ENCODE data around the gene CD82.

Gene CD82

GRCh38 chr11:44601471-44602370, 36.3 kb downstream of the CD82 start:
- no peaks in the 10 kb centered on the region for H3K9me3 ChIP-seq (ENCODE audit: control insufficient read depth, low read length)
- H2BK5ac ChIP-seq (ENCODE audit: low read depth, low read length, poor library complexity, severe bottlenecking), result no peak overlapping the region
- H3K9ac ChIP-seq (ENCODE audit: low read length), result no peak overlapping the region
- 90% methylated on average over 12 of the region's 14 CpGs for WGBS
- no peak overlapping the region for H2AFZ ChIP-seq (ENCODE audit: low read depth, low read length)
- no peak overlapping the region for H3K4me3 ChIP-seq (ENCODE audit: insufficient read depth in 1 of 2, low read depth in 1 of 2, low read length in 2 of 2)
- no peak overlapping the region for H3K4ac ChIP-seq (ENCODE audit: low read depth in 1 of 2, low read length in 2 of 2)
- H3K23ac ChIP-seq (ENCODE audit: low read length in 2 of 2), result no peak overlapping the region
- no peak for DNase-seq
- peaks cover 58% of the 10 kb centered on the region for H3K79me1 ChIP-seq (replicated peaks; ENCODE audit: low read length, poor library complexity, severe bottlenecking)
- no peak overlapping the region for H2BK15ac ChIP-seq (ENCODE audit: low read depth, poor library complexity, severe bottlenecking)
- no peak overlapping the region for H3K4me2 ChIP-seq (ENCODE audit: low read length, poor library complexity, severe bottlenecking)
- no peak overlapping the region for H2BK120ac ChIP-seq (ENCODE audit: low read depth, low read length)
- H3K27me3 ChIP-seq (ENCODE audit: control insufficient read depth in 1 of 2, insufficient read depth in 1 of 2, low read length in 2 of 2), result no peaks in the 10 kb centered on the region
- H3K14ac ChIP-seq (ENCODE audit: low read length in 2 of 2), result no peak overlapping the region
- H3K4me1 ChIP-seq (ENCODE audit: control insufficient read depth, insufficient read depth, low read depth, low read length), result peaks cover 32% of the 10 kb centered on the region
- H4K91ac ChIP-seq (ENCODE audit: low read length), result no peak overlapping the region
- H2BK12ac ChIP-seq (ENCODE audit: low read length in 2 of 2), result no peak overlapping the region
- no peak overlapping the region for H2AK5ac ChIP-seq (ENCODE audit: low read length, severe bottlenecking)
- no peak overlapping the region for H3K27ac ChIP-seq (ENCODE audit: low read length, poor library complexity, severe bottlenecking)
- peak overlapping the region; percentile 28 for H4K8ac ChIP-seq (ENCODE audit: low read length)
- H3K36me3 ChIP-seq (ENCODE audit: control insufficient read depth in 1 of 2, insufficient read depth in 2 of 2, low read depth in 1 of 2, low read length in 2 of 2), result peaks cover 11 to 88% of the 10 kb centered on the region in 2 experiments
- peak overlapping the region in 1 of 2 experiments; percentile 34 for H3K18ac ChIP-seq (ENCODE audit: low read depth in 1 of 2, low read length in 2 of 2)

- H2BK15ac ChIP-seq (ENCODE audit: low read depth, poor library complexity, severe bottlenecking), result no peak overlapping the region
- no peak overlapping the region for H2AFZ ChIP-seq (ENCODE audit: low read depth, low read length)
- no peak overlapping the region for H3K9ac ChIP-seq (ENCODE audit: low read length)
- no peak overlapping the region for H2BK120ac ChIP-seq (ENCODE audit: low read depth, low read length)
- H3K23ac ChIP-seq (ENCODE audit: low read length in 2 of 2), result no peak overlapping the region
- DNase-seq, result no peak
- H3K27ac ChIP-seq (ENCODE audit: low read length, poor library complexity, severe bottlenecking), result no peak overlapping the region
- H3K36me3 ChIP-seq (ENCODE audit: control insufficient read depth in 1 of 2, insufficient read depth in 2 of 2, low read depth in 1 of 2, low read length in 2 of 2), result peaks cover 12 to 82% of the 10 kb centered on the region in 2 experiments
- no peak overlapping the region for H4K8ac ChIP-seq (ENCODE audit: low read length)
- no peak overlapping the region for H3K4me3 ChIP-seq (ENCODE audit: insufficient read depth in 1 of 2, low read depth in 1 of 2, low read length in 2 of 2)
- no peak overlapping the region for H2BK12ac ChIP-seq (ENCODE audit: low read length in 2 of 2)
- no peak overlapping the region for H3K14ac ChIP-seq (ENCODE audit: low read length in 2 of 2)
- H4K91ac ChIP-seq (ENCODE audit: low read length), result no peak overlapping the region
- no peak overlapping the region for H3K4me2 ChIP-seq (ENCODE audit: low read length, poor library complexity, severe bottlenecking)
- peaks cover 32% of the 10 kb centered on the region for H3K4me1 ChIP-seq (ENCODE audit: control insufficient read depth, insufficient read depth, low read depth, low read length)
- no peak overlapping the region for H2BK5ac ChIP-seq (ENCODE audit: low read depth, low read length, poor library complexity, severe bottlenecking)
- H3K79me1 ChIP-seq (replicated peaks; ENCODE audit: low read length, poor library complexity, severe bottlenecking), result peaks cover 48% of the 10 kb centered on the region
- no peak overlapping the region for H3K18ac ChIP-seq (ENCODE audit: low read depth in 1 of 2, low read length in 2 of 2)
- no peak overlapping the region for H3K4ac ChIP-seq (ENCODE audit: low read depth in 1 of 2, low read length in 2 of 2)
- 84% methylated on average over 6 of the region's 6 CpGs for WGBS
- no peak overlapping the region for H2AK5ac ChIP-seq (ENCODE audit: low read length, severe bottlenecking)
- H3K27me3 ChIP-seq (ENCODE audit: control insufficient read depth in 1 of 2, insufficient read depth in 1 of 2, low read length in 2 of 2), result no peaks in the 10 kb centered on the region
- no peaks in the 10 kb centered on the region for H3K9me3 ChIP-seq (ENCODE audit: control insufficient read depth, low read length)
Observed at GRCh38 chr11:44602891-44603310, 37.4 kb downstream of the CD82 start.

GRCh38 chr11:44604171-44604581, 38.7 kb downstream of the CD82 start:
- Histone ChIP-seq H3K18ac (ENCODE audit: low read depth in 1 of 2, low read length in 2 of 2) (no peak overlapping the region), H3K79me1 (replicated peaks; ENCODE audit: low read length, poor library complexity, severe bottlenecking) (peaks cover 45% of the 10 kb centered on the region), H3K4me2 (ENCODE audit: low read length, poor library complexity, severe bottlenecking) (no peak overlapping the region), H3K36me3 (ENCODE audit: control insufficient read depth in 1 of 2, insufficient read depth in 2 of 2, low read depth in 1 of 2, low read length in 2 of 2) (peaks cover 12 to 84% of the 10 kb centered on the region in 2 experiments), H3K4me1 (ENCODE audit: control insufficient read depth, insufficient read depth, low read depth, low read length) (peaks cover 38% of the 10 kb centered on the region), H2AK5ac (ENCODE audit: low read length, severe bottlenecking) (no peak overlapping the region), H3K9ac (ENCODE audit: low read length) (no peak overlapping the region), H3K27ac (ENCODE audit: low read length, poor library complexity, severe bottlenecking) (no peak overlapping the region), H3K23ac (ENCODE audit: low read length in 2 of 2) (no peak overlapping the region), H3K4ac (ENCODE audit: low read depth in 1 of 2, low read length in 2 of 2) (no peak overlapping the region), H2BK12ac (ENCODE audit: low read length in 2 of 2) (no peak overlapping the region), H3K4me3 (ENCODE audit: insufficient read depth in 1 of 2, low read depth in 1 of 2, low read length in 2 of 2) (no peak overlapping the region), H2AFZ (ENCODE audit: low read depth, low read length) (no peak overlapping the region), H4K91ac (ENCODE audit: low read length) (no peak overlapping the region), H3K27me3 (ENCODE audit: control insufficient read depth in 1 of 2, insufficient read depth in 1 of 2, low read length in 2 of 2) (no peaks in the 10 kb centered on the region), H3K9me3 (ENCODE audit: control insufficient read depth, low read length) (no peaks in the 10 kb centered on the region), H4K8ac (ENCODE audit: low read length) (no peak overlapping the region), H2BK5ac (ENCODE audit: low read depth, low read length, poor library complexity, severe bottlenecking) (no peak overlapping the region), H2BK120ac (ENCODE audit: low read depth, low read length) (no peak overlapping the region), H2BK15ac (ENCODE audit: low read depth, poor library complexity, severe bottlenecking) (no peak overlapping the region), H3K14ac (ENCODE audit: low read length in 2 of 2) (no peak overlapping the region)
- WGBS, result 89% methylated on average over 6 of the region's 6 CpGs
- no peak for DNase-seq

GRCh38 chr11:44605068-44605708, 39.7 kb downstream of the CD82 start:
- H3K9me3 ChIP-seq (ENCODE audit: control insufficient read depth, low read length), result no peaks in the 10 kb centered on the region
- peaks cover 40% of the 10 kb centered on the region for H3K4me1 ChIP-seq (ENCODE audit: control insufficient read depth, insufficient read depth, low read depth, low read length)
- H4K91ac ChIP-seq (ENCODE audit: low read length), result no peak overlapping the region
- no peak overlapping the region for H2AFZ ChIP-seq (ENCODE audit: low read depth, low read length)
- H2BK15ac ChIP-seq (ENCODE audit: low read depth, poor library complexity, severe bottlenecking), result no peak overlapping the region
- peaks cover 39% of the 10 kb centered on the region for H3K79me1 ChIP-seq (replicated peaks; ENCODE audit: low read length, poor library complexity, severe bottlenecking)
- no peak overlapping the region for H2BK12ac ChIP-seq (ENCODE audit: low read length in 2 of 2)
- no peak overlapping the region for H3K14ac ChIP-seq (ENCODE audit: low read length in 2 of 2)
- H3K4me2 ChIP-seq (ENCODE audit: low read length, poor library complexity, severe bottlenecking), result no peak overlapping the region
- no peak overlapping the region for H3K9ac ChIP-seq (ENCODE audit: low read length)
- 94% methylated on average over 23 of the region's 25 CpGs for WGBS
- no peak overlapping the region for H3K4ac ChIP-seq (ENCODE audit: low read depth in 1 of 2, low read length in 2 of 2)
- no peak overlapping the region for H2BK5ac ChIP-seq (ENCODE audit: low read depth, low read length, poor library complexity, severe bottlenecking)
- no peak overlapping the region for H3K18ac ChIP-seq (ENCODE audit: low read depth in 1 of 2, low read length in 2 of 2)
- no peak overlapping the region for H3K23ac ChIP-seq (ENCODE audit: low read length in 2 of 2)
- no peak overlapping the region for H2BK120ac ChIP-seq (ENCODE audit: low read depth, low read length)
- H3K27me3 ChIP-seq (ENCODE audit: control insufficient read depth in 1 of 2, insufficient read depth in 1 of 2, low read length in 2 of 2), result no peaks in the 10 kb centered on the region
- peaks cover 12 to 80% of the 10 kb centered on the region in 2 experiments for H3K36me3 ChIP-seq (ENCODE audit: control insufficient read depth in 1 of 2, insufficient read depth in 2 of 2, low read depth in 1 of 2, low read length in 2 of 2)
- H4K8ac ChIP-seq (ENCODE audit: low read length), result no peak overlapping the region
- no peak overlapping the region for H3K4me3 ChIP-seq (ENCODE audit: insufficient read depth in 1 of 2, low read depth in 1 of 2, low read length in 2 of 2)
- peak overlapping the region; percentile 10 for H2AK5ac ChIP-seq (ENCODE audit: low read length, severe bottlenecking)
- no peak overlapping the region for H3K27ac ChIP-seq (ENCODE audit: low read length, poor library complexity, severe bottlenecking)
- DNase-seq, result no peak
